ENCODE data around the gene KCNT1.

DNA sequence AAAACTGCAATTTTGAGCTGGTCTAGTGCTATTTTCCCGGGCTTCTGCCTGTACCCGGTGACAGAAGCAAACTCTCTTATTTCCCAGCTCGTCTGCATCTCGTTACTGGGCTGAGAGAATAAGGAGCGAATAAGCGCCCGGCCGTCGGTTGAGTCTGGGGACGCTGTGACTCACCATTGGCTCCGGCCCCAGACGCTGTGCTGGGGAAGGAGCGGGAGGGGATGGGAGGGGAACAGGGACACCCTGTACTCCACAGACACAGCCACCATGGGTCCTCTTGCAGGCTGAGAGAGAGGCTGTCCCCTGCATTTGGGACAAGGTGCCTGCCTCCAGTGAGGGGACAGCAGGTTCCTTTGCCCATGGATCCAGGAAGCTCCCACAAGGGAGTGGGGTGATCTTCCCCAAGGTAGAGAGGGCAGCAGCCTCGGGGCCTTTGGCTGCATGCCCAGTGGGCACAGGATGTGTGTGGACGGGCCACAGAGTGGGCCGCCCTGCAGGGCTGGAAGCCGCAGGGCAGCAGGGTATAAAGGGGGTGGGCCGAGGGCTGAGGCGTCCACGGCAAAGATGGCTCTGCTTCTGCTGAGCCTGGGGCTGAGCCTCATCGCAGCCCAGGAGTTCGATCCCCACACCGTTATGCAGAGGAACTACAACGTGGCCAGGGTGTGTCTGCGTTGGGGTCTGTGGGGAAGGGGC lies 39.1 kb upstream of the KCNT1 start, which contains the start of gene LCN9:
- TF ChIP-seq, protein P1, sequence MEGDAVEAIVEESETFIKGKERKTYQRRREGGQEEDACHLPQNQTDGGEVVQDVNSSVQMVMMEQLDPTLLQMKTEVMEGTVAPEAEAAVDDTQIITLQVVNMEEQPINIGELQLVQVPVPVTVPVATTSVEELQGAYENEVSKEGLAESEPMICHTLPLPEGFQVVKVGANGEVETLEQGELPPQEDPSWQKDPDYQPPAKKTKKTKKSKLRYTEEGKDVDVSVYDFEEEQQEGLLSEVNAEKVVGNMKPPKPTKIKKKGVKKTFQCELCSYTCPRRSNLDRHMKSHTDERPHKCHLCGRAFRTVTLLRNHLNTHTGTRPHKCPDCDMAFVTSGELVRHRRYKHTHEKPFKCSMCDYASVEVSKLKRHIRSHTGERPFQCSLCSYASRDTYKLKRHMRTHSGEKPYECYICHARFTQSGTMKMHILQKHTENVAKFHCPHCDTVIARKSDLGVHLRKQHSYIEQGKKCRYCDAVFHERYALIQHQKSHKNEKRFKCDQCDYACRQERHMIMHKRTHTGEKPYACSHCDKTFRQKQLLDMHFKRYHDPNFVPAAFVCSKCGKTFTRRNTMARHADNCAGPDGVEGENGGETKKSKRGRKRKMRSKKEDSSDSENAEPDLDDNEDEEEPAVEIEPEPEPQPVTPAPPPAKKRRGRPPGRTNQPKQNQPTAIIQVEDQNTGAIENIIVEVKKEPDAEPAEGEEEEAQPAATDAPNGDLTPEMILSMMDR (IDR thresholded peaks at IDR 0.05) = no peak
- TF ChIP-seq EP300 (IDR thresholded peaks at IDR 0.05) = no peak
